HUDEP-2 (cell line): ENCODE measurements around the gene SPAG8.
A peak's percentile ranks its signal among the peaks of the same experiment; 100 is the strongest.

Experiments
- DNase-seq, 76 experiments: peaks; one replicate each; lab custom pipeline; 2025; ENCODE audit not compliant: unreplicated experiment in 76 of 76; lab: John Stamatoyannopoulos, UW

The SPAG8 gene

DNA sequence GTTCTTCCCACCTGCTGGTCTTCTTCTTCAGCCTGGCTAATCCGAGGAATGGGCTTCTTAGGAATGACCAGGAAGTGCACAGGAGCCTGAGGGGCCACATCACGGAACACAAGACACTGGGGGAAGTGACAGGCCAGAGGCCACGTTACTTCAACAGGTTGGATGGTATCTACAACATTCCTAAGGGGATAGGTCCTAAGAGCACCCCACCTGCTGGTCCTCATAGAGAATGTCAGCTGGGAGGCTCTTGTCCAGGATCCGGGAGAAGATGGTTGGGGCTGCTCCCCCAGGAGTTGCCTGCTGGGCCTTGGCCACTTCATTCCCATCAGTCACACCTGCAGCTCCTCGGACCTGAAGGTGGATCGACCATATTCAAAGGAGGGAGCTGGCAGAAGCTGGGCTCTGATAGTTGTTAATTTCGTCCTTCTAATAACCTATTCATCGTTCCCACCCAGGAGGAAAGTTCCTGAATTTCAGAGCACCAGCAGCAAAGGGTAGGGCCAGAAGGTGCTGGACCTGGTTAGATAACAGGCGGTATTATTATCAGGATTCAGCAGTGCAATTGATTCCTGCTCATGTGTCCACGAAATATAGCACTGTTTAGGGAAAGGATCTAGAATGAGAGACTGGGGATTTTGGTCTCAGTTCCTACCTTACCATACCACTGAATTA is 1.5 kb upstream of the SPAG8 start:
- peak in 12 of 76 experiments; percentile 10 to 43 (median 21) for DNase-seq

DNA sequence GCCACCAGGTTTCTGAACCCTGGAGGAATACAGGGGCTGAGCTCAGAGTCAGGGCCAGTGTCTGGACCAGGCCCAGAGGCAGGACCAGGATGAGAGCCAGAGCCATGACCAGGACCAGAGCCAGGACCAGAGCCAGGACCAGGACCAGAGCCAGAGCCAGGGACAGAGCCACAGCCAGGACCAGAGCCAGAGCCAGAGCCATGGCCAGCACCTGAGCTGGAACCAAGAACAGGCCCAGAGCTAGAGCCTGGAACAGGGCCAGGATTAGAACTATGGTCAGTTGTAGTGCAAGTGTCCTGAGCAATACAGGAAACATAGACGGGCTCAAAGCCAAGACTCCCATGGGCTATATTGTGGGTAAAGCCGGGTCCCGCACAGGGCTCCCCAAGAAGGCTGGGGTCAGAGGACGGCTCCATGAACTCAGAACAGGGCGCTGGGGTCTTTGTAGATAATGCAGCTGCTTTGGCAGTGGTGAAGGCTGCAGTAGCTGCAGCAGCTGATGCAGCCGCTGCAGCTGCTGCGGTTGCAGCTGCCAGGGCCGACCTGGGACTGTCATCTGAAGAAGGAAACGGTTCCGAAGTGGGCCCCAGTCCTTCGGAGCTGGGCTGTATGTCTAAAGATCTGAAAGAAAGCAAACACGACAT is 559 bp downstream of the SPAG8 start:
- no peak for DNase-seq

DNA sequence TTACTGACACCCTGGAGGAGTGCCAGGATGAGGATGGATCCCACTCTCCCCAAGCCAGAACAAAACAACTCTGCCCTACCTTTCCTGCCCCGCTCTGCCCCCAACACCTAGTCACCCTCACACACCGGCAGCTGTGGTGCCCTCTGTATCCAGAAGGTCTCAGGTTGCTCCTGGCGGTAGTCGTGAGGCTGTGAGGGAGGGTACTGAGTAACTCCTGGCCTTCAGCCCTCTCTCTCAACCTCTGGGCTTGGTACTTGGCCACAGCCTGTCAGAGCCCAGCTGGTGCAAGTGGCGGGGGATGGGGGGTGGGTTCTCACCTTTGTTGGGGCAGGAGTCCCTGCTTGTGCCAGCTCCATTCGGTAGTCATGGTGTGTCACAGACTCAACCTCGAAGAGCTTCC is 1.9 kb downstream of the SPAG8 start:
- DNase-seq: no peak

DNA sequence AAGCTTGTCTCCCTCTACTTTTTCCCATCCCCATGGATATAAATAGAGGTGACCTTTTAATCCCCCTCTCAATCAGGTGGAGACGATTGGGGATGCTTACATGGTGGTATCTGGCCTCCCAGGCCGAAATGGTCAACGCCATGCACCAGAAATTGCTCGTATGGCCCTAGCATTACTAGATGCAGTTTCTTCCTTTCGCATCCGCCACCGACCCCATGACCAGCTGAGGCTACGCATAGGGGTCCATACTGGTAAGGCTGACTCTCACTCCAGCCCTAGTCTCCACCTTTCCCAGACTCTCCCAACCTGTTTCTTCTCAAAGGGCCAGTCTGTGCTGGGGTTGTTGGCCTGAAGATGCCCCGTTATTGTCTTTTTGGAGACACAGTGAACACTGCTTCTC is 3.6 kb downstream of the SPAG8 start:
- no peak for DNase-seq

DNA sequence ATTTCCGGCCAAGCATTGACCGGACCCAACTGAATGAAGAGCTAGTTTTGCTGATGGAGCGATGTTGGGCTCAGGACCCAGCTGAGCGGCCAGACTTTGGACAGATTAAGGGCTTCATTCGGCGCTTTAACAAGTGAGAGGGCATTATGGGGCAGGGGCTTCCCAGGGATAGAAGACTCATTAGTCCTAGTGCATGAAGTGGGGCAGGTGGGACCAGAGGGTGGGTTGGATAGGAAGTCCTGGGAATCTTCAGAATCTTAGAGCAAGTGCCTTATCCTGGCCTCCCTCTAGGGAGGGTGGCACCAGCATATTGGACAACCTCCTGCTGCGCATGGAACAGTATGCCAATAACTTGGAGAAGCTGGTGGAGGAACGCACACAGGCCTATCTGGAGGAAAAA is 6.0 kb downstream of the SPAG8 start:
- DNase-seq: no peak

GRCh38 chr9:35801328-35802128 is 10.5 kb downstream of the SPAG8 start:
- DNase-seq: no peak

GRCh38 chr9:35800530-35800929 is 11.5 kb downstream of the SPAG8 start:
- DNase-seq: no peak

GRCh38 chr9:35798658-35799374 is 13.2 kb downstream of the SPAG8 start:
- peak in 5 of 76 experiments; percentile 1 to 40 (median 6) for DNase-seq

DNA sequence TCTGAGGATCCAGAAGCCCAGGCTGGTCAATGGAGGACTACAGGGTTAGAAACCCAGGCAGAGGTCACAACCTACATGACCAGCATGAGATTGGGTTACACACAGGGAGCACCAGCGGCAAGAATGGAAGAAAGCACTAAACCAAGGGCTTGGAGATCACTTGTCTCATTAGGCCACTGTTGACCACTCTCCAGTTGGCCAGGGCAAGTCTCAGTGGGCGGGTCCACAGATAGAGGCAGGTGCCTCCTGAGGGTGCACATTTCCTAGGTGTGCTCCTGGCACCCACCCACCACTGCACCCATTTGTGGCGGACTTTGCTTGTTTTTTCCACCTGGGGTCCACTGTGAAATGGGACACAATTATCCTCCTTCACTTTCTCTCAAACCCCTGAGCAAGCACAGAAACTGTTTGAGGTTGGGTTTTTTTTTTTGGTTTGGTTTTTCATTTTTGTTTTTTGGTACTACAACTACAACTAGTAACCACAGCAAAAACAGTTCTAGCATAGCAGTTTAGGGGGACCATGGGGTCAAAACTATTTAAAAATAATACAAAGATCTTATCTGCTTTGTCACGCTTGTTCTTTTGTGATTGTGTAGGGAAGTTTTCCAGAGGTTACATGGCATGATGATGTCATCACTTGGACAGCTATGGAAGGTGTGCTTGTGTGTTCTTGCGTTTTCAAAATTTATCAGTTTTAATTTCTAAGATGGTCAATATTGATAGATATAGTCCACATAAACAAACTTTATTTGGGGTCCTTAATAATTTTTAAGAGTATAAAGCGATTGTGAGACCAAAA is 14.6 kb downstream of the SPAG8 start:
- DNase-seq: no peak

GRCh38 chr9:35795695-35796094 is 16.4 kb downstream of the SPAG8 start:
- DNase-seq: no peak

DNA sequence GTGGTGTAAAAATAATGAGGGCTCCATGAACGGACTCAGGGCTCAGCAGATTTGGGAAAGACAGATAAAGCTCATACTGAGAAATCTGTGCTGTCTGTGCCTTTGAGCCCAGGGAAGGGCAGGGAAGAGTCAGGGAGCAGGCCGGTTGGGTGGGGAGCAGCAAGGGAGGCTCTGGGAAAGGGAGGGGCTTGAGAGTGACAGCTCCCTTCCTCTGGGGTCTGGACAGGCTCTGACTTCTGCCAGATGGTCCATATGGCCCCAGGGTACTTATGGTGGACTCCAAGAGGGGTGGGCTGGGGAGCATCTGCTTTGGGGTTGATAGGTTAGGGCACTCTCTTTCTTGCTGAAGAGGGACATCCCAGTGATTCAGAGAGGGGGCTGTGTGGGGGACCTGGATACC is 18.6 kb downstream of the SPAG8 start:
- no peak for DNase-seq

- no peak for DNase-seq
Measured at GRCh38 chr9:35792826-35793225, 19.2 kb downstream of the SPAG8 start.

DNA sequence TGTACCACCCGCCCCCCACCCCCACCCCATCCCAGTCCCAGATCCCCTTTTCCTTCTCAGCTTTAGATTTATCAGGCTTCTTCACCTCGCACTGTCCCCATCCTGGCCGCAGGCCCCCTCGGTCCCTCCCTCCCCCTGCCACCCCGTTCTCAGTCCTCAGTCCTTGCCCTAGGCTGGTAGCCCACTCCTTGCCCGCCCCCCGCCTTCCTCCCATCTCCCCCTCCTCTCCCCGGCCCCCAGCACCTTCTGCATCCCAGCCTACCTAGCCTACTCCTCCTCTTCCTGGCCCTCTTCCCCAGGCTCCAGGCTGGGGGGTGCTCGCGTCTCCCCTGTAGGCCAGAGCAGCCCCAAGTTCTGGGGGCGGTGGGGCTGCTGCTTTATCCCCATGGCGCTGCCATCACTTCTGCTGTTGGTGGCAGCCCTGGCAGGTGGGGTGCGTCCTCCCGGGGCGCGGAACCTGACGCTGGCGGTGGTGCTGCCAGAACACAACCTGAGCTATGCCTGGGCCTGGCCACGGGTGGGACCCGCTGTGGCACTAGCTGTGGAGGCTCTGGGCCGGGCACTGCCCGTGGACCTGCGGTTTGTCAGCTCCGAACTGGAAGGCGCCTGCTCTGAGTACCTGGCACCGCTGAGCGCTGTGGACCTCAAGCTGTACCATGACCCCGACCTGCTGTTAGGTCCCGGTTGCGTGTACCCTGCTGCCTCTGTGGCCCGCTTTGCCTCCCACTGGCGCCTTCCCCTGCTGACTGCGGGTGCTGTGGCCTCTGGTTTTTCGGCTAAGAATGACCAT is 19.8 kb downstream of the SPAG8 start:
- DNase-seq: no peak

DNA sequence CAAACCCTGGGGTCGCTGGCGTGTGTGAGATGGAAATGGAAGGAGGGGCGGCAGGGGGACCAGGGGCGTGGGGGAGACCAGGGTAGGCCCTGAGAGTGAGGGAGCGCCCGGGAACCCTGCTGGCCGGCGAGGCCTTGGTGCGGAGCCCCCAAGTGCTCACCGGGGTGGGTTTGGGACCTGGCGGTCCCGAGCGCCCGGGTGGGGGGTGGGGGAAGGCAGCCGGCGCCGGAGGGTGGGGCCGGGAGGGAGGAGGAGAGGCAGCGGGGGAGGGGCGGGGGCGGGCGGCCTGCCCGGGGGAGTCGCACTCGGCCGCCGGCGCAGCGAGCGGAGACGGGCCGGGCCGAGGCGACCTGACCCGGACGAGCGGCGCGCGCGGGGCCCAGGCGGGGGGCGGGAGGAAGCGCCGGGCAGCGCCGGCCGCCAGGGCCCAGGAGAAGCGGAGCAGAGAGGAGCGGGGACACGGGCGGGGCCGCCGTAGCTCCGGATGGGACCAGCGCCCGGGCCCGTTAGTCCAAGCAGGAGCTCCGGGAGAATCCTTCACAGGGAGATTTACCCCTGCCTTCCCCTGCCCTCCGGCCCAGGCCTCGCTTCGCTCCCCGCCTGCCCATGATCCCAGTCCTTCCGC is 20.7 kb downstream of the SPAG8 start, which contains the start of gene NPR2:
TSS of gene NPR2 (plus strand) at position 295 of the 625 bp plus-strand sequence. CDS start 818 bp downstream, outside the sequence.
- DNase-seq: no peak

- DNase-seq: peak in 51 of 76 experiments; percentile 1 to 64 (median 30)
Measured at GRCh38 chr9:35790385-35791296, 21.4 kb downstream of the SPAG8 start.

- DNase-seq: no peak
Measured at GRCh38 chr9:35790025-35790384, 22.1 kb downstream of the SPAG8 start.

DNA sequence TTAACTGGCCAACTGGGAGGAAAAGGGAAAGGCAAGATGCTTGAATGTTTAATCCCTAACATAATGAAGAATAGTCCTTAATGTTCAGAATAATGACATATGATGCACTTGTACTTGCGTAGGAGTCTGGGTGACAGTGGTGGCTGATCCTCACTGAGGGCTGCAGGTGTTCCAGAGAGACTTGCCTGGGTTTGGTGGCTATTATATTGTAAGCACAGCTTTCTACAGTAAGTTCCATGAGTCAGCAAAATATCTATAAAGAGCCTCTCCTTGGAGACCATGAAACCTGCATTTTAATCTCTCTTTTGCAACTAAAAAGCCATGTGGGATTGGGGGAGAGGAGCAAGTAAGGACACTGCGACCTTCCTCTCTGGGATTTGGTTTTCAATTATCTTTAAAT is 22.5 kb downstream of the SPAG8 start:
- DNase-seq: no peak

DNA sequence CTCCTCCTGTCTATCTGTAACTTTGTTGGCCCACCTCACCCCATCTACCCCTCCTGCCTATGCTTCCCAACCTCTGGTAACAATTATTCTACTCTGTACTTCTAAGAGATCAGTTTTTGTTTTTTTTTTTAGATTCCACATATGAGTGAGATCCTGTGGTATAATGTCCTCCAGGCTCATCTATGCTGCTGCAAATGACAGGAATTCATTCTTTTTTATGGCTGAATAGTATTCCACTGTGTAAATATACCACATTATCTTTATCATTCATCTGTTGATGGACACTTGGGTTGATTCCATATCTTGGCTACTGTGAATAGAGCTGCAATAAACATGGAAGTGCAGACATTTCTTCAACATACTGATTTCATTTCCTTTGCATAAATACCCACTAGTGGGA is 28.6 kb downstream of the SPAG8 start:
- no peak for DNase-seq
